Measurements from ENCODE around the gene C11orf86. TPM values are rescaled to one million over a fixed set of nuclear protein-coding genes. Genes with fewer than 3 reads are reported as not detected.

The C11orf86 gene
- total and polyA plus RNA-seq, 2 of the 8 experiments (the other 6 are each of a cell fraction or from before 2014, with no cell fraction given) = 0.91 to 0.97 TPM

GRCh38 chr11:66936311-66936711 lies 38.8 kb upstream of the C11orf86 start:
- H3K27me3 ChIP-seq (replicated peaks in 1 of 4; ENCODE audit: control insufficient read depth in 3 of 4, extremely low read depth in 1 of 4, insufficient read depth in 3 of 4, low read length in 3 of 4) = no peaks in the 10 kb centered on the region
- no peaks in the 10 kb centered on the region for H3K79me2 ChIP-seq (ENCODE audit: control insufficient read depth in 1 of 2, insufficient read depth in 2 of 2, low read length in 2 of 2)
- FAIRE-seq (no peak), DNase-seq (ENCODE audit: low read depth in 1 of 2, low spot score in 2 of 2) (no peak)
- no peak overlapping the region for H3K14ac ChIP-seq (ENCODE audit: insufficient read length)
- H3K9me3 ChIP-seq (ENCODE audit: insufficient read depth in 2 of 2, low read depth in 1 of 2, low read length in 1 of 2) = no peaks in the 10 kb centered on the region
- no peak overlapping the region for H2BK5ac ChIP-seq (ENCODE audit: low read depth, low read length)
- no peak overlapping the region for H3K56ac ChIP-seq (replicated peaks; ENCODE audit: insufficient read length, low read depth, low read length)
- no peak overlapping the region for H4K8ac ChIP-seq (ENCODE audit: extremely low read depth, insufficient read depth, low read length)
- no peaks in the 10 kb centered on the region for H3K4me1 ChIP-seq (replicated peaks in 1 of 4; ENCODE audit: control insufficient read depth in 3 of 4, insufficient read depth in 4 of 4, low read length in 3 of 4)
- H2BK12ac ChIP-seq (ENCODE audit: low read depth, low read length) = no peak overlapping the region
- no peak overlapping the region for H2BK15ac ChIP-seq (ENCODE audit: low read length)
- no peaks in the 10 kb centered on the region for H3K36me3 ChIP-seq (ENCODE audit: control insufficient read depth in 2 of 4, insufficient read depth in 4 of 4, low read length in 3 of 4)
- H2BK120ac ChIP-seq (replicated peaks; ENCODE audit: low read depth, low read length) = no peak overlapping the region
- H2AFZ ChIP-seq (ENCODE audit: low read length) = no peak overlapping the region
- no peaks in the 10 kb centered on the region; the same call in 1 of the 2 replicates for H3K79me1 ChIP-seq (ENCODE audit: low read depth, low read length)
- POLR2A ChIA-PET (ENCODE audit: partially characterized antibody) = interaction anchor here (0.6 kb wide), 1 partner anchor 21 kb away, joined by 3 read pairs; no protein-coding TSS in a partner anchor
- no peak overlapping the region for H4K91ac ChIP-seq (replicated peaks; ENCODE audit: insufficient read length, low read length)
- H3K4me2 ChIP-seq (ENCODE audit: insufficient read depth in 1 of 2, low read depth in 2 of 2, low read length in 2 of 2) = no peak overlapping the region
- CTCF ChIA-PET (ENCODE audit: partially characterized antibody) = interaction anchor here (1.3 to 2.0 kb wide), 5 partner anchors 11 to 54 kb away, joined by 3 to 7 read pairs (median 5); no protein-coding TSS in a partner anchor
- no peak overlapping the region for H4K5ac ChIP-seq (ENCODE audit: insufficient read length, low read depth, low read length)
- H3K23me2 ChIP-seq (ENCODE audit: low read depth, low read length) = no peaks in the 10 kb centered on the region
- H2AK5ac ChIP-seq (ENCODE audit: low read depth, low read length) = no peak overlapping the region
- H3K9ac ChIP-seq (replicated peaks in 1 of 4; ENCODE audit: extremely low read depth in 1 of 4, low read depth in 3 of 4, low read length in 3 of 4) = no peak overlapping the region
- no peak overlapping the region for H3K4ac ChIP-seq (replicated peaks; ENCODE audit: insufficient read length, low read depth, low read length)
- no peak overlapping the region for H2BK20ac ChIP-seq (ENCODE audit: low read length)
- H3K23ac ChIP-seq (ENCODE audit: insufficient read length) = no peak overlapping the region
- H4K20me1 ChIP-seq (replicated peaks in 1 of 2; ENCODE audit: control insufficient read depth in 1 of 2, insufficient read depth in 2 of 2, low read length in 2 of 2) = no peaks in the 10 kb centered on the region
- no peak overlapping the region for H3K4me3 ChIP-seq (ENCODE audit: extremely low read depth in 1 of 4, insufficient read depth in 2 of 4, low read depth in 3 of 4, low read length in 4 of 4)
- no peak overlapping the region for H3K27ac ChIP-seq (ENCODE audit: low read depth, low read length)
- H3K18ac ChIP-seq (ENCODE audit: extremely low read depth, low read length) = no peak overlapping the region
- WGBS, 2 experiments (ENCODE audit: extremely low coverage in 1 of 2, insufficient coverage in 1 of 2, insufficient read length in 1 of 2, insufficient replicate concordance in 2 of 2, low coverage in 1 of 2, low lambda C conversion rate in 2 of 2, missing lambda C conversion rate in 1 of 2) = 82% methylated on average over 2 of the region's 2 CpGs; no CpG with 5 or more reads in 1 of the 2 experiments
- TF ChIP-seq TBP (IDR thresholded peaks at IDR 0.05; ENCODE audit: low read depth, low read length) (no peak), FOSL1 (IDR thresholded peaks at IDR 0.05; ENCODE audit: insufficient read depth, low read depth, low read length) (no peak), TAF1 (IDR thresholded peaks at IDR 0.05; ENCODE audit: low read depth, low read length) (no peak), POLR2A (IDR thresholded peaks at IDR 0.05; ENCODE audit: control extremely low read depth in 1 of 2, low read depth in 2 of 2, low read length in 2 of 2) (no peak), RNF2 (IDR thresholded peaks at IDR 0.05; ENCODE audit: borderline replicate concordance, low read depth, low read length, missing control alignments, poor library complexity, severe bottlenecking) (no peak), ATF3 (IDR thresholded peaks at IDR 0.05; ENCODE audit: insufficient read depth, low read depth, low read length) (no peak), SAP30 (IDR thresholded peaks at IDR 0.05; ENCODE audit: insufficient read depth, insufficient replicate concordance, low read length) (no peak), ZNF274 (IDR thresholded peaks at IDR 0.05; ENCODE audit: borderline replicate concordance, extremely low read depth, low read length) (no peak), HDAC2 (IDR thresholded peaks at IDR 0.05; ENCODE audit: borderline replicate concordance in 1 of 2, low read depth in 2 of 2, low read length in 2 of 2) (no peak), RFX5 (IDR thresholded peaks at IDR 0.05; ENCODE audit: borderline replicate concordance, low read depth, low read length) (no peak), E2F6 (IDR thresholded peaks at IDR 0.05) (no peak), RXRA (IDR thresholded peaks at IDR 0.05; ENCODE audit: insufficient read depth, low read depth, low read length) (no peak)
